NCI-H1417 (cell line): ENCODE results near the gene HDDC3.

Experiments
- DNase-seq, 3 experiments: peaks; one replicate each; lab custom pipeline; 2025; lab: John Stamatoyannopoulos, UW

The HDDC3 gene

GRCh38 chr15:90891346-90891949 is 40.9 kb downstream of the HDDC3 start:
- DNase-seq: no peak

GRCh38 chr15:90890839-90891238 is 41.5 kb downstream of the HDDC3 start:
- no peak for DNase-seq

GRCh38 chr15:90889736-90890456 is 42.5 kb downstream of the HDDC3 start:
- peak in 2 of 3 experiments; percentile 60 to 65 for DNase-seq

GRCh38 chr15:90889313-90889730 is 43.0 kb downstream of the HDDC3 start:
- peak in 2 of 3 experiments; percentile 52 to 65 for DNase-seq

GRCh38 chr15:90887037-90887481 is 45.3 kb downstream of the HDDC3 start:
- no peak for DNase-seq

GRCh38 chr15:90886291-90886614 is 46.1 kb downstream of the HDDC3 start:
- no peak for DNase-seq

- DNase-seq: peak; percentile 48 to 78 (median 54)
Measured at GRCh38 chr15:90885432-90886290, 46.7 kb downstream of the HDDC3 start.

- no peak for DNase-seq
Measured at GRCh38 chr15:90884719-90885431, 47.5 kb downstream of the HDDC3 start.

- DNase-seq: no peak
Measured at GRCh38 chr15:90883976-90884718, 48.2 kb downstream of the HDDC3 start, which contains the start of gene FES. Gene FES (plus strand): TSS chr15:90884504. CDS start chr15:90885046, 542 bp downstream.

GRCh38 chr15:90883526-90883975 is 48.8 kb downstream of the HDDC3 start:
- DNase-seq: no peak

GRCh38 chr15:90882781-90883525 is 49.4 kb downstream of the HDDC3 start:
- DNase-seq: no peak

GRCh38 chr15:90881978-90882721 is 50.2 kb downstream of the HDDC3 start:
- no peak for DNase-seq

GRCh38 chr15:90881181-90881977 is 51.0 kb downstream of the HDDC3 start:
- no peak for DNase-seq

GRCh38 chr15:90880381-90881145 is 51.8 kb downstream of the HDDC3 start:
- no peak for DNase-seq
